ENCODE results near the gene RCOR3. TPM values are rescaled to one million over a fixed set of nuclear protein-coding genes. Genes with fewer than 3 reads are reported as not detected.

Gene RCOR3
- total RNA-seq, 1 donor from 2014 or later, result 44.8 TPM

- no peak overlapping the region for H2AFZ ChIP-seq (replicated peaks)
- peaks cover 48% of the 10 kb centered on the region for H3K4me1 Mint-ChIP-seq
These were observed 69.8 kb downstream of the RCOR3 start for GRCh38 chr1:211328866-211329475.

GRCh38 chr1:211329764-211330201 lies 70.6 kb downstream of the RCOR3 start:
- Mint-ChIP-seq H3K9me3 (no peaks in the 10 kb centered on the region), H3K27me3 (ENCODE audit: insufficient read depth, low read depth) (peaks cover 12% of the 10 kb centered on the region), H3K27ac (no peak overlapping the region), H3K4me1 (peaks cover 48% of the 10 kb centered on the region), H3K4me3 (peak overlapping the region; percentile 27), H3K36me3 (no peaks in the 10 kb centered on the region)
- peaks cover 25% of the 10 kb centered on the region for H3K27me3 ChIP-seq
- H3K9ac ChIP-seq, result no peak overlapping the region
- H3K4me3 ChIP-seq, result no peak overlapping the region
- TF ChIP-seq EZH2phosphoT487 (IDR thresholded peaks at IDR 0.05) (no peak), EZH2 (IDR thresholded peaks at IDR 0.05) (no peak), CTCF (IDR thresholded peaks at IDR 0.05) (no peak)
- peaks cover 30% of the 10 kb centered on the region for H3K4me1 ChIP-seq
- peaks cover 12% of the 10 kb centered on the region for H4K20me1 ChIP-seq (ENCODE audit: low read depth)
- peaks cover 21% of the 10 kb centered on the region for H3F3A ChIP-seq (ENCODE audit: low read depth)
- H2AFZ ChIP-seq (replicated peaks), result no peak overlapping the region
- no peak for DNase-seq (ENCODE audit: low spot score)
- no peaks in the 10 kb centered on the region for H3K9me3 ChIP-seq (ENCODE audit: low read depth)
- H3K4me2 ChIP-seq, result no peak overlapping the region
- H3K36me3 ChIP-seq, result no peaks in the 10 kb centered on the region
- no peak overlapping the region for H3K27ac ChIP-seq
- peaks cover 50% of the 10 kb centered on the region for H3K79me2 ChIP-seq (ENCODE audit: low read depth)

More at GRCh38 chr1:211328866-211329475, 69.8 kb downstream of the RCOR3 start:
- Histone ChIP-seq H3K9ac (no peak overlapping the region), H3K4me3 (no peak overlapping the region), H3F3A (ENCODE audit: low read depth) (peaks cover 21% of the 10 kb centered on the region), H3K27me3 (peaks cover 25% of the 10 kb centered on the region), H3K4me2 (no peak overlapping the region), H4K20me1 (ENCODE audit: low read depth) (peaks cover 12% of the 10 kb centered on the region), H3K9me3 (ENCODE audit: low read depth) (no peaks in the 10 kb centered on the region), H3K4me1 (peaks cover 30% of the 10 kb centered on the region), H3K36me3 (no peaks in the 10 kb centered on the region), H3K27ac (no peak overlapping the region), H3K79me2 (ENCODE audit: low read depth) (peaks cover 50% of the 10 kb centered on the region)
- no peak overlapping the region for H3K27ac Mint-ChIP-seq
- H3K9me3 Mint-ChIP-seq, result no peaks in the 10 kb centered on the region
- no peak for TF ChIP-seq EZH2phosphoT487 (IDR thresholded peaks at IDR 0.05)
- TF ChIP-seq EZH2 (IDR thresholded peaks at IDR 0.05), result no peak
- TF ChIP-seq CTCF (IDR thresholded peaks at IDR 0.05), result no peak
- H3K4me3 Mint-ChIP-seq, result peak overlapping the region; percentile 85
- no peaks in the 10 kb centered on the region for H3K36me3 Mint-ChIP-seq
- H3K27me3 Mint-ChIP-seq (ENCODE audit: insufficient read depth, low read depth), result peaks cover 12% of the 10 kb centered on the region
- no peak for DNase-seq (ENCODE audit: low spot score)

- Histone ChIP-seq H3K79me2 (ENCODE audit: low read depth) (peaks cover 50% of the 10 kb centered on the region), H3K4me3 (no peak overlapping the region), H3K4me2 (no peak overlapping the region), H3K27me3 (peaks cover 25% of the 10 kb centered on the region), H3K27ac (no peak overlapping the region), H3K9ac (no peak overlapping the region), H3K4me1 (peaks cover 30% of the 10 kb centered on the region), H3K36me3 (no peaks in the 10 kb centered on the region), H3K9me3 (ENCODE audit: low read depth) (no peaks in the 10 kb centered on the region), H4K20me1 (ENCODE audit: low read depth) (peaks cover 12% of the 10 kb centered on the region), H2AFZ (replicated peaks) (no peak overlapping the region), H3F3A (ENCODE audit: low read depth) (peaks cover 21% of the 10 kb centered on the region)
- no peak overlapping the region for H3K4me3 Mint-ChIP-seq
- H3K27ac Mint-ChIP-seq, result no peak overlapping the region
- TF ChIP-seq EZH2phosphoT487 (IDR thresholded peaks at IDR 0.05) (no peak), EZH2 (IDR thresholded peaks at IDR 0.05) (no peak), CTCF (IDR thresholded peaks at IDR 0.05) (no peak)
- no peaks in the 10 kb centered on the region for H3K36me3 Mint-ChIP-seq
- DNase-seq (ENCODE audit: low spot score), result no peak
- peaks cover 48% of the 10 kb centered on the region for H3K4me1 Mint-ChIP-seq
- no peaks in the 10 kb centered on the region for H3K9me3 Mint-ChIP-seq
- H3K27me3 Mint-ChIP-seq (ENCODE audit: insufficient read depth, low read depth), result peaks cover 12% of the 10 kb centered on the region
These were observed 71.2 kb downstream of the RCOR3 start for GRCh38 chr1:211330282-211330936.
